CD4-positive, CD25-positive, alpha-beta regulatory T cell (primary cell): ENCODE data around the gene SLMAP. TPM values are rescaled to one million over a fixed set of nuclear protein-coding genes. Genes with fewer than 3 reads are reported as not detected.
"Not testable (repeated sequence)": the region's sequence is repeated elsewhere in the genome, so short reads cannot be mapped to it uniquely, and the experiment has no call there.

Experiments
- ATAC-seq, 2 donors: fragments of 150-1000 bp; cut with Tn5 transposase; one replicate each; pipeline ENCODE4 v1.10.0; 2021; ENCODE audit warnings: low read depth in 2 of 2, moderate number of reproducible peaks in 2 of 2, moderate library complexity in 1 of 2
- DNase-seq, 3 donors: peaks; one replicate each; pipeline versions ENCODE4 v3.0.0 to v3.0.0-alpha.2; 2012 to 2022; ENCODE audit warnings: mixed read lengths in 1 of 3
- H3K27ac ChIP-seq: one replicate; pipeline ENCODE4 v1.7.0; 2013; ENCODE audit warnings: mild to moderate bottlenecking, low read length; ENCODE audit not compliant: insufficient read depth, poor library complexity, severe bottlenecking
- H3K27me3 ChIP-seq: one replicate; pipeline ENCODE4 v1.7.0; 2013; ENCODE audit warnings: low read length; ENCODE audit not compliant: control insufficient read depth, insufficient read depth
- H3K36me3 ChIP-seq: one replicate; pipeline ENCODE4 v1.7.0; 2013; ENCODE audit warnings: mild to moderate bottlenecking, low read length, moderate library complexity; ENCODE audit not compliant: control insufficient read depth, insufficient read depth
- H3K4me1 ChIP-seq: 2 replicates; pipeline ENCODE4 v1.7.0; 2013; ENCODE audit warnings: mild to moderate bottlenecking, low read length; ENCODE audit not compliant: insufficient read depth, control insufficient read depth, poor library complexity, severe bottlenecking
- H3K4me3 ChIP-seq: one replicate; pipeline ENCODE4 v1.7.0; 2013; ENCODE audit warnings: low read depth, mild to moderate bottlenecking, low read length, moderate library complexity
- H3K9me3 ChIP-seq, 2 experiments: 1 replicate in 1 of 2; 2 replicates in 1 of 2; pipeline ENCODE4 v1.7.0; 2013; ENCODE audit warnings: low read length in 2 of 2, mild to moderate bottlenecking in 1 of 2, moderate library complexity in 1 of 2; ENCODE audit not compliant: control insufficient read depth in 2 of 2
- H3K27ac Mint-ChIP-seq, 3 donors: one replicate each; pipeline ENCODE4 v1.8.0; 2020 to 2022; ENCODE audit warnings: mild to moderate bottlenecking in 3 of 3, mixed read lengths in 3 of 3, moderate library complexity in 2 of 3
- H3K27me3 Mint-ChIP-seq: one replicate; pipeline ENCODE4 v1.8.0; 2022; ENCODE audit warnings: mild to moderate bottlenecking, mixed read lengths
- H3K36me3 Mint-ChIP-seq: one replicate; pipeline ENCODE4 v1.8.0; 2020; ENCODE audit warnings: mixed read lengths
- H3K4me1 Mint-ChIP-seq, 4 donors: one replicate each; pipeline ENCODE4 v1.8.0; 2020 to 2022; ENCODE audit warnings: mixed read lengths in 4 of 4, mild to moderate bottlenecking in 1 of 4
- H3K4me3 Mint-ChIP-seq, 4 donors: one replicate each; pipeline ENCODE4 v1.8.0; 2020 to 2022; ENCODE audit warnings: mild to moderate bottlenecking in 4 of 4, mixed read lengths in 4 of 4, moderate library complexity in 3 of 4
- H3K9me3 Mint-ChIP-seq, 7 donors: one replicate each; pipeline ENCODE4 v1.8.0; 2020 to 2022; ENCODE audit warnings: mixed read lengths in 7 of 7, mild to moderate bottlenecking in 3 of 7, moderate library complexity in 2 of 7
- polyA plus RNA-seq, 4 donors: library from polyadenylated mRNA; unstranded; fragments of 300-500 nt; fragmentation: Illumina TruSeq; gene quantifications; one replicate each; pipeline ENCODE4 v1.2.3, GENCODE V29; 2021
- total RNA-seq: library from RNA; stranded (reverse); gene quantifications from one replicate; pipeline ENCODE4 v1.2.3, GENCODE V29; 2022

The SLMAP gene
- total and polyA plus RNA-seq, 5 donors from 2014 or later = 13.5 to 84.9 (median 21.3) TPM

DNA sequence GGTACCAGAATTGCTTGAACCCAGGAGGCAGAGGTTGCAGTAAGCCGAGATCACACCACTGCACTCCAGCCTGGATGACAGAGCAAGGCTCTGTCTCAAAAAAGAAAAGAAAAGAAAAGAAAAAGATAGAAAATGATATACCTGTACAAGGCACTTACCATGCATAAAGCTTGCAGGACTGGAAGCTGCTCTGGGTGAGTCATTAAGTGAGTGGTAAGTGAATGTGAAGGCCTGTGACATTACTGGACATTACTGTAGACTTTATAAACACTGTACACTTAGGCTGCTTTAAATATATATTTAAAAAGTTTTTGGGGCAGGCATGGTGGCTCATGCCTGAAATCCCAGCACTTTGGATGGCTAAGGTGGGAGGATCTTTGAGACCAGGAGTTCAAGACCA, 99.2 kb downstream of the SLMAP start:
- H3K36me3 Mint-ChIP-seq = peaks cover 9% of the 10 kb centered on the region
- H3K27ac ChIP-seq = no peak overlapping the region
- H3K27me3 Mint-ChIP-seq = no peaks in the 10 kb centered on the region
- no peaks in the 10 kb centered on the region for H3K9me3 ChIP-seq
- H3K4me1 Mint-ChIP-seq = no peaks in the 10 kb centered on the region
- ATAC-seq = no peak
- H3K9me3 Mint-ChIP-seq = no peaks in the 10 kb centered on the region
- no peaks in the 10 kb centered on the region for H3K27me3 ChIP-seq
- no peak overlapping the region for H3K4me3 ChIP-seq
- H3K4me1 ChIP-seq = no peaks in the 10 kb centered on the region
- no peak overlapping the region for H3K4me3 Mint-ChIP-seq
- peaks cover 21% of the 10 kb centered on the region for H3K36me3 ChIP-seq
- no peak overlapping the region for H3K27ac Mint-ChIP-seq
- no peak for DNase-seq

DNA sequence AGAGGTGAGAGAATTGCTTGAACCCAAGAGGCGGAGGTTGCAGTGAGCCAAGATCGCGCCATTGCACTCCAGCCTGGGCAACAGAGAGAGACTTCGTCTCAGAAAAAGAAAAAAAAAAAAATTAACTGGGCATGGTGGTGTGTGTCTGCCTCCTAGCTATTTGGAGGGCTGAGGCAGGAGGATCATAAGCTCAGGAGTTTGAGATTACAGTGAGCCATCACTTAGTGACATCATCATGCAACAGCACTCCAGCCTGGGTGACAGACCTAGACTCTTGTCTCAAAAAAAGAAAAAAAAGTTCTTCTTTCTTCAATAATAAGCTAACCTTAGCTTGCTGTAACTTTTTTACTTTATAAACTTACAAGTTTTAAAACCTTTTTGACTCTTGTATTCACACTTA, 99.8 kb downstream of the SLMAP start:
- Histone ChIP-seq H3K36me3 (peaks cover 19% of the 10 kb centered on the region), H3K9me3 (no peaks in the 10 kb centered on the region), H3K27me3 (no peaks in the 10 kb centered on the region), H3K4me3 (no peak overlapping the region), H3K4me1 (no peaks in the 10 kb centered on the region), H3K27ac (no peak overlapping the region)
- no peak for DNase-seq
- Mint-ChIP-seq H3K27ac (no peak overlapping the region), H3K36me3 (peaks cover 9% of the 10 kb centered on the region), H3K4me3 (no peak overlapping the region), H3K9me3 (no peaks in the 10 kb centered on the region), H3K4me1 (no peaks in the 10 kb centered on the region), H3K27me3 (no peaks in the 10 kb centered on the region)
- ATAC-seq = no peak

DNA sequence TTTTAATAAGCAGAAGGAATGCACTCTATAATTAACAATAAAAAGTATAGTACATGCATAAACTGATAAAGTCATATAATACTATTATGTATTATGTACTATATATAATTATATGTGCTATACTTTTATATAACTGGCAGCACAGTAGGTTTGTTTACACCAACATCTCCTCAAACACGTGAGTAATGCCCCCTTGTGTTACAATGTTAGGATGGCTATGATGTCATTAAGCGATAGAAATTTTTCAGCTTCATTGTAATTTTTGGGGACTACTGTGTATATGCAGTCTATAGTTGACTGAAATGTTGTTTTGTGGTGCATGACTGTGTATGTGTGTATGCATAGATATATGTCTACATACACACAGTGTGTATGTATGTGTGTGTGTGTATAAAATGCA, 100.6 kb downstream of the SLMAP start:
- no peak for ATAC-seq
- no peaks in the 10 kb centered on the region for H3K27me3 ChIP-seq
- Mint-ChIP-seq H3K4me3 (no peak overlapping the region), H3K27me3 (no peaks in the 10 kb centered on the region), H3K36me3 (peaks cover 12% of the 10 kb centered on the region), H3K27ac (no peak overlapping the region), H3K9me3 (no peaks in the 10 kb centered on the region), H3K4me1 (no peaks in the 10 kb centered on the region)
- H3K4me3 ChIP-seq = no peak overlapping the region
- peak in 2 of 3 donors; percentile 27 to 37 for DNase-seq
- no peaks in the 10 kb centered on the region for H3K9me3 ChIP-seq
- no peaks in the 10 kb centered on the region for H3K4me1 ChIP-seq
- peaks cover 23% of the 10 kb centered on the region for H3K36me3 ChIP-seq
- H3K27ac ChIP-seq = no peak overlapping the region

DNA sequence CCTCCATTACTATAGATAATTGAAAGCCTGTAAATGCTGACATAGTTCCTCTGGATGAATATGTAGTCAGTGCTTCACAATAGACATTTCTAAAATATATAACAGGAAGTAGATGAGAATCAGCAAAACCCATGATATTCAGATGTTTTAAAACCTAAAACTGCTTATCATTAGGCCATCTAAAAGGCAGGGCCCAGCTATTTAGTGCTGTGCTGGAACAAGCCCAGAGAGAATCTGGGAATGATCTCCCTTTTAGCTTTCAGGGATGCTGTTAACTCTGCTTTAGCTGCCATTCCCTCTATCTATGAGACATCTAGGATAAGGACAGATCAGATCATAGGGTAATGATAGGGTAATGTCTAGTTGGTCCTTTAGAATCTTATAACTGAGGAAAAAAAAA, 106.8 kb downstream of the SLMAP start:
- Mint-ChIP-seq H3K27me3 (no peaks in the 10 kb centered on the region), H3K36me3 (peaks cover 42% of the 10 kb centered on the region), H3K9me3 (no peaks in the 10 kb centered on the region), H3K27ac (no peak overlapping the region), H3K4me1 (peaks cover 0 to 5% (median 0%) of the 10 kb centered on the region in 4 donors), H3K4me3 (no peak overlapping the region)
- Histone ChIP-seq H3K4me1 (no peaks in the 10 kb centered on the region), H3K27ac (no peak overlapping the region), H3K36me3 (peaks cover 47% of the 10 kb centered on the region), H3K27me3 (no peaks in the 10 kb centered on the region), H3K9me3 (no peaks in the 10 kb centered on the region), H3K4me3 (no peak overlapping the region)
- no peak for ATAC-seq
- no peak for DNase-seq

DNA sequence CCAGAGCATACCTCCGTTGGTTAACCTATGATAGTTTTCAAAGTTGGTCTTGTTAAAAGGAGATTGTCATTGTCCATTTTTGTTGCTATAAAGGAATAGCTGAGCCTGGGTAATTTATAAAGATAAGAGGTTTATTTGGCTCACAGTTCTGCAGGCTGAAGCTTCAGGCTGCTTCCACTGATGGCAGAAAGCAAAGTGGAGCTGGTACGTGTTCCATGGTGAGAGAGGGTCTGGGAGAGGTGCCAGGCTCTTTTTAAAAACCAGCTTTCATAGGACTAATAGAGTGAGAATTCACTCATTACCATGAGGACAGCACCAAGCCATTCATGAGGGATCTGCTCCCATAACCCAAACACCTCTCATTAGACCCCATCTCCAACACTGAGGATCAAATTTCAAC, 107.3 kb downstream of the SLMAP start:
- no peak for DNase-seq
- no peaks in the 10 kb centered on the region for H3K4me1 ChIP-seq
- Mint-ChIP-seq H3K4me1 (peaks cover 0 to 5% (median 0%) of the 10 kb centered on the region in 4 donors), H3K36me3 (peaks cover 39% of the 10 kb centered on the region), H3K4me3 (no peak overlapping the region), H3K9me3 (no peaks in the 10 kb centered on the region), H3K27me3 (no peaks in the 10 kb centered on the region), H3K27ac (no peak overlapping the region)
- H3K9me3 ChIP-seq = no peaks in the 10 kb centered on the region
- H3K36me3 ChIP-seq = peaks cover 45% of the 10 kb centered on the region
- ATAC-seq = no peak
- no peaks in the 10 kb centered on the region for H3K27me3 ChIP-seq
- H3K27ac ChIP-seq = no peak overlapping the region
- H3K4me3 ChIP-seq = no peak overlapping the region

DNA sequence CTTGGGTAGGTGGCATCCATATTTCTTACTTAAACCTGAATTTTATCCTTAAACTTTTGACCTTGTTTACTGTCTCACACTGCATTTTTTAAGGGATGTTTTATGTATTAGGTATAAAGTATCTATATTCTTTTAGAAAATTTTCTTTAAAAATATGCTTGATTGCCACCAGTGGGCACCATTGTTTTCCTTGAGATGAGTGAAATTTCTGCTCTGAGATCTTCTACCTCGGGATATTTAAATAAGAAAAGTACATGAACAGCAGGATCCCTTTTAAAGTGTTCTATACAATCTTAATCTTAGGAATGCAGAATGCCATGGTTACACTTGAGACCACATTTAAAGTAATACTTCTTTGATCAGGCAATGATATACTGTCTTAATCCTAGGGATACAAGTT, 108.7 kb downstream of the SLMAP start:
- H3K9me3 ChIP-seq = no peaks in the 10 kb centered on the region
- DNase-seq (no peak), ATAC-seq (no peak)
- H3K27ac ChIP-seq = no peak overlapping the region
- Mint-ChIP-seq H3K27me3 (no peaks in the 10 kb centered on the region), H3K9me3 (no peaks in the 10 kb centered on the region), H3K4me3 (no peak overlapping the region), H3K27ac (no peak overlapping the region), H3K4me1 (peaks cover 0 to 5% (median 0%) of the 10 kb centered on the region in 4 donors), H3K36me3 (peaks cover 37% of the 10 kb centered on the region)
- H3K36me3 ChIP-seq = peaks cover 37% of the 10 kb centered on the region
- H3K4me3 ChIP-seq = no peak overlapping the region
- no peaks in the 10 kb centered on the region for H3K4me1 ChIP-seq
- no peaks in the 10 kb centered on the region for H3K27me3 ChIP-seq

DNA sequence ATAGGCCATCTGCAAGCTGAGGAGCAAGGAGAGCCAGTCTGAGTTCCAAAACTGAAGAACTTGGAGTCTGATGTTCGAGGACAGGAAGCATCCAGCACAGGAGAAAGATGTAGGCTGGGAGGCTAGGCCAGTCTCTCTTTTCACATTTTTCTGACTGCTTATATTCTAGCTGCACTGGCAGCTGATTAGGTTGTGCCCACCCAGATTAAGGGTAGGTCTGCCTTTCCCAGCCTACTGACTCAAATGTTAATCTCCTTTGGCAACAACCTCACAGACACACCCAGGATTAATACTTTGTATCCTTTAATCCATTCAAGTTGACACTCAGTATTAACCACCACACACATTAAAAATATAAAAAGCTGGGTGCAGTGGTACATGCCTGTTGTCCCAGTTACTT, 113.0 kb downstream of the SLMAP start:
- H3K36me3 Mint-ChIP-seq = peaks cover 40% of the 10 kb centered on the region
- ATAC-seq, DNase-seq: not testable (repeated sequence)

DNA sequence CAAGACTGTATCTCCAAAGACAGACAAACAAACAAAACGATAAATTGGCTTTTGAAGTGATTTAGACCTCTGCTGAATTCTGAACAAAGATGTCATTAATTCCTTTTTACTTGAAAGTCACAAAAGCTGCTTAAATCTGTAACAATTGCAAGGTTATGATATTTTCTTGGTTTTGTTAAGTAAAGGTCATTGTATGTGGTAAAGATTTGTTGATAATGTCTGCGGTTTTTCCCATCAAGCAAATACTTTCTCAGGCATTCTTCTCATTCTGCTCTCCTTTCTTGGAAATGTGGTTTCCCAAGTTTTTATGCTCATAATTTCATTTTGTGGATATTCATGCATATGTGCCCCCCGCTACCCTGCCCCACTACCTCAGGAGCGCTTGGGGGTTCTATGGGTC, 116.5 kb downstream of the SLMAP start:
- peaks cover 26% of the 10 kb centered on the region for H3K36me3 ChIP-seq
- no peak overlapping the region for H3K4me3 Mint-ChIP-seq
- ATAC-seq (no peak), DNase-seq (no peak)
- H3K27me3 Mint-ChIP-seq = no peaks in the 10 kb centered on the region
- no peak overlapping the region for H3K27ac ChIP-seq
- no peak overlapping the region for H3K4me3 ChIP-seq
- H3K4me1 Mint-ChIP-seq = no peaks in the 10 kb centered on the region
- peaks cover 33% of the 10 kb centered on the region for H3K36me3 Mint-ChIP-seq
- H3K4me1 ChIP-seq = no peaks in the 10 kb centered on the region
- H3K9me3 ChIP-seq = no peaks in the 10 kb centered on the region
- H3K27ac Mint-ChIP-seq = no peak overlapping the region
- no peaks in the 10 kb centered on the region for H3K9me3 Mint-ChIP-seq
- H3K27me3 ChIP-seq = no peaks in the 10 kb centered on the region

More for the DNA sequence above, 113.0 kb downstream of the SLMAP start:
- not testable (repeated sequence) for H3K27me3 ChIP-seq, H3K9me3 Mint-ChIP-seq, H3K4me3 Mint-ChIP-seq, H3K4me1 ChIP-seq, H3K4me1 Mint-ChIP-seq, H3K27me3 Mint-ChIP-seq, H3K9me3 ChIP-seq, H3K4me3 ChIP-seq, H3K27ac Mint-ChIP-seq, H3K27ac ChIP-seq
- H3K36me3 ChIP-seq = peaks cover 41% of the 10 kb centered on the region
